ENCODE data around the gene EPHB2. TPM values are rescaled to one million over a fixed set of nuclear protein-coding genes. Genes with fewer than 3 reads are reported as not detected.
A peak's percentile ranks its signal among the peaks of the same experiment; 100 is the strongest.

Gene EPHB2
- total RNA-seq, 1 experiment from 2014 or later = 1.4 TPM

- no peak for DNase-seq (ENCODE audit: low read depth)
Observed at GRCh38 chr1:22801761-22802160, 91.1 kb downstream of the EPHB2 start.

GRCh38 chr1:22803833-22804232 is 93.2 kb downstream of the EPHB2 start:
- no peak for DNase-seq (ENCODE audit: low read depth)

GRCh38 chr1:22804406-22804805 is 93.8 kb downstream of the EPHB2 start:
- DNase-seq (ENCODE audit: low read depth) = no peak

- no peak for DNase-seq (ENCODE audit: low read depth)
Observed at GRCh38 chr1:22804969-22805671, 94.5 kb downstream of the EPHB2 start.

- DNase-seq (ENCODE audit: low read depth) = no peak
Observed at GRCh38 chr1:22805672-22806038, 95.0 kb downstream of the EPHB2 start.

- DNase-seq (ENCODE audit: low read depth) = no peak
Observed at GRCh38 chr1:22806584-22806983, 95.9 kb downstream of the EPHB2 start.

- no peak for DNase-seq (ENCODE audit: low read depth)
Observed at GRCh38 chr1:22807340-22807739, 96.7 kb downstream of the EPHB2 start.

- DNase-seq (ENCODE audit: low read depth) = peak; percentile 77
Observed at GRCh38 chr1:22808186-22808675, 97.6 kb downstream of the EPHB2 start.

GRCh38 chr1:22808676-22809483 is 98.2 kb downstream of the EPHB2 start:
- DNase-seq (ENCODE audit: low read depth) = peak; percentile 86

- DNase-seq (ENCODE audit: low read depth) = no peak
Observed at GRCh38 chr1:22809783-22810182, 99.1 kb downstream of the EPHB2 start.

GRCh38 chr1:22810378-22810777 is 99.7 kb downstream of the EPHB2 start:
- DNase-seq (ENCODE audit: low read depth) = no peak

GRCh38 chr1:22812092-22812880 is 101.6 kb downstream of the EPHB2 start:
- DNase-seq (ENCODE audit: low read depth) = no peak

GRCh38 chr1:22812993-22813790 is 102.6 kb downstream of the EPHB2 start:
- DNase-seq (ENCODE audit: low read depth) = no peak

- DNase-seq (ENCODE audit: low read depth) = peak; percentile 38
Observed at GRCh38 chr1:22814176-22815042, 103.8 kb downstream of the EPHB2 start.

- DNase-seq (ENCODE audit: low read depth) = no peak
Observed at GRCh38 chr1:22815043-22815365, 104.4 kb downstream of the EPHB2 start.

- no peak for DNase-seq (ENCODE audit: low read depth)
Observed at GRCh38 chr1:22815421-22816066, 104.9 kb downstream of the EPHB2 start.

- DNase-seq (ENCODE audit: low read depth) = no peak
Observed at GRCh38 chr1:22816067-22816775, 105.6 kb downstream of the EPHB2 start.

- no peak for DNase-seq (ENCODE audit: low read depth)
Observed at GRCh38 chr1:22816803-22817202, 106.2 kb downstream of the EPHB2 start.

GRCh38 chr1:22817462-22817861 is 106.8 kb downstream of the EPHB2 start:
- no peak for DNase-seq (ENCODE audit: low read depth)

All from RPMI7951 (cell line).